IPS-NIHi11 (cell line): ENCODE measurements around the gene NFIC.

Source experiments
- DNase-seq: peaks from one replicate; pipeline ENCODE4 v3.0.0; 2012; ENCODE audit warnings: mixed read lengths, low spot score

Gene NFIC

DNA sequence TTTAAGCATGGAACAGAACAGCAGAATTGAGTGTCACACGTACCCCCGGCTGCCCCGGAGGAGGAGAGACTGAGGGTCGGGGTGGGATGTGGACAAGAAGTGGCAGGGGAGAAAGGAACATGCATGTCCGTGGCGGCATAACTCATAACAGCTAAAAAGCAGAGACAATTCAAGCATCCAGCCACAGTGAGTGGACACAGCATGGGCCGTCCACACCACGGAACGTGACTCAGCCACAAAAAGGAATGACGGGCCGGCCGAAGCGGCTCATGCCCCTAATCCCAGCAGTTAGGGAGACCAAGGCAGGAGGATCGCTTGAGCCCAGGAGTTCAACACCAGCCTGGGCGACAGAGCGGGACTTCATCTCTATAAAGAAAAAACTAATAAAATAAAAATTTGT, 126.5 kb downstream of the NFIC start:
- no peak for DNase-seq

DNA sequence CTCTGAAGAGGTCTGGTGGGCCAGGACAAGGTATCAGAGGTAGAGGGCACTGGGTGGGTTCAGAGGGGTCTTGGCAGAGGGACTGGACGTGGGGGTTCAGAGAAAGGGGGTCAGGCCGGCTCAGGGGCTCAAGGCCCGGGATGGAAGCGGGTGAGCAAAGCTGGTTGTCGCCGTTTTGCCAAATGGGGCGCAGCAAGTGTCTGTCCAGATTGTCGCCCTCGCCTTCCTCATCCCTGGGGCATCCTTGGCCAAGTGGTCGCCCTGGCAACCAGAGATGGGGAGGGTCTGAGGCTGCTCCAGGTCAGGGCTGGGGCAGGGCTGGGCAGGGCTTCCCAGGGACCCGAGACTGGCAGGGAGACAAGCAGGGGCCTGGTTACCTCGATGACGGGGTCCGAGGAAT, 127.3 kb downstream of the NFIC start:
- no peak for DNase-seq

DNA sequence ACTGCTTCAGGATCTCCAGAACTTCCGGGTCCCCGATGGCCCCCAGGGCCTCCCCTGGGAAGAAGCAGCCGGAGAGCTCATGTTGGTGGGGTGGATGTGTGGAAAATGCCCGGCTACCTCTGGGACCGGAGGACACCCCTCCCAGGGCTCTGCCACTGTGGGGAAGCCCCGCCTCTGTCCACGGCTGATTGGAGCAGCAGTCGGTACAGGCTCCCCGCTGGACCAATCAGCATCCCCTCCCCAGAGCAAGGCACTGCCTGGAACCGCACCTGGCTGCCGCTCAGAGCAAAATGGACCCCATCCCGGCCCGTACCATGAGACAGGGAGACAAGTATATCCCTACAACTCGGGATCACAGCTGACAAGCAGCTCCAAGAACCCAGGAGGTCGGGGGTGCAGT, 127.7 kb downstream of the NFIC start:
- peak; percentile 96 for DNase-seq

DNA sequence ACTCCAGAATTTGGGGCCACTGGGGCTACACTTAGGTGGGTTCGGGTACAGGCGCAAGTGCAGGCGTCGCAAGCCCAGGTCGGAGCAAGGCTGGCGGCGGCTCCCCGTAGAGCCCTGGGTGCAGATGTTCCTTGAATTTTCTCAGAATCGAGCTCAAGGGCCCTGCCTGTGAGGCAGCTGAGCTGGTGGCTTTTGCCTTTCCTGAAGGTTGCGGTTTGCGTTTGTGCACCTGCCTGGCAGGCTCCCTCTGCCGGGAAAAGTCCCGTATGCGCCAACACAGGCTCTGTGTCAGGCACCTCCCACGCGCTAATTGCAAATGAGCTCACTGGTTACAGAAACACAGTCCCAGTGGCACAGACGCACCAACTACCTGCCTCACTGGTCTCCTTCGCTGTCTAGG, 128.2 kb downstream of the NFIC start:
- DNase-seq = no peak

DNA sequence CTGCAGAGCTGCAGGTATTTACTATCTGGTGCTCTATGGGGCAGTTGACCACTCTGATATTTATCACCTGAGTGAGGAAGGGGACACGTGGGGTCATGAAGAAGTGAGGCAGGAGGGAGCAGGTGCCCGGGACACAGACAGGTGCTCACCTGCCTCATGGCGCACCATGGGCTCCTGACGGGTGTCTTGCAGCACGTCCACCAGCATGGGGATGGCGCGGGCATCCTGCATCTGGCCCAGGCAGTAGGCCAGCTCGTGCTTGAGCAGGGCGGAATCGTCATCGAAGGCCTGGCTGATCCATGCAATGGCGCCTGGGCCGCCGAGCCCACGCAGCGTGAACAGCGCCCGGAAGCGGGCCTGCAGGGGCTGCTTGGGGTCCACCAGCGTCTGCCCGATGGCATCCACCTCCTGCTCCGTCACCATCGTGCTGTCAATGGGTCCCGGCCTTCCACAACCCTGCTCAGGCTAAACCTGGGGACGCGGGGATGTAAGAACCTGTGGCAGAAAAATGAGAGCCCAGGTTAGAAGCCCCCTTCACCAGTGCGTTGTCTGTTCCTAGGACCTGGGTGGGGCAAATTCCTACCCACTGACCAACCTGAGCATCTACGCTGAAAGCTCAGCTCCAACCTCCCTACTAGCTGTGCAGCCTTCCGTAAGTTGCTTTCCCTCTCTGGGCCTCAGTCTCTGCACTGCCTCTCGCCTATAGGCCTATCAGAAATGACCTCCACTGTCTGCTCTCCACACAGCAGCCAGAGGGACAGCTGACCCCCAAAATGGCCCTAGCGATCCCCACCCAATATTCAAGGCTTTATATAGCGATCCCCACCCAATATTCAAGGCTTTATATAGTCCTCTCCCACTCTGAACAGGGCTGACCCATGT, 130.2 kb downstream of the NFIC start:
- DNase-seq = no peak

DNA sequence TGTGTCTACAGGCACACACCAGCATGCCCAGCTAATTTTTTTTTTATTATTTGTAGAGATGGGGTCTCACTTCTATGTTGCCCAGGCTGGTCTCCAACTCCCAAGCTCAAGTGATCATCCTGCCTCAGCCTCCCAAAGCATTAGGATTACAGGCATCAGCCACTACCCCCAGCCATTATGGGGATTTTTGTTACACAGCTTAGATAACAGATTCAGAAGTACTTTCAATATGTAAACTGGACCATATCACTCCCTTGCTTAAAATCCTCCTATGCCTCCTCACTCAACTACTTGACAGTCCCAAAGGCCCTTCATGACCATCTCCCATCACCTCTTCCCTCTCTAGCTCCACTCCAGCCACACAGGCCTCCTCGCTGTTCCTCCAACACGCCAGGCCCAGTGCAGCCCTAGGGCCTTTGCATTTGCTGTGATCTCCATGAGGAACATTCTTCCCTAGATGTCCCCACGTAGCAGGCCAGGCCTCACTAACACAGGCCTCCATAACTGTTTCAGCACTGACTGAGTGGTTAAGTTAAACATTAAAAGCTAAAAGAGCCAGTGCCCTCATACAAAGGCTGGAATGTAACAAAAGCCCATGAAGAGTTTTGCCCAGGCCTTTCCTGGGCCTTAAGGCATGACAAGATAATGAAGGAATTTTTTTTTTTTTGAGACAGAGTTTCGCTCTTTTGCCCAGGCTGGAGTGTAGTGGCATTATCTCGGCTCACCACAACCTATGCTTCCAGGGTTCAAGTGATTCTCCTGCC, 131.6 kb downstream of the NFIC start:
- DNase-seq = no peak

DNA sequence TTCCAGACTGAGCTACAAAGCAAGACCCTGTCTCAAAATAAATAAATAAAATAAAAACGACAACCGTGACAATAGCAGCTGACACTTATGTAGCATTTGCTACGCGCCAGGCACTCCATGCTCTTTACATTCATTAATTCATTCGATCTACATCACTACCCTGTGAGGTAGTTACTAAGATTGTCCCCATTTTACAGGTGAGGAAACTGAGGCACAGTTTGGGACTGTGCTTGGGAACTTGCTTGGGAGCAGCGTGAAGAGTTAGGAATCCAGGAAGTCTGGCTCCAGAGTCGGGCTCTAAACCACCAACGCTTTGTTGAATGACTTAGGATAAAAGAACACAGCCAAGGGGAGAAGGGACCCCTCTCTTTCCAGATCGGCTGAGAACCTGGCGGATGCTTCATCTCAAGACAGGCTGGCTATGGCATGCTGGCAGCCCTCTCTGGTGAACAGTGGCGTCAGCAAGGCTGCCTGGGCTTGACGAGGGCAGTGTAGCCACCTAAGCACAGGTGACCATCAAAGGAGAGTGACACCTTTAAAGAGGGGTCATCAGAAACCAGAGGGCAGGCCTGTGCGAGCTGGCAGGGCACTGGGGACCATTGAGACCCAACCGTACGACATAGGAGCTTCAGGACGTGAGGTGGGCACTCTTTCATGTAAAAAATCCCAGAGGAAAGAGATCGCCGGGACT, 133.5 kb downstream of the NFIC start:
- peak; percentile 32 for DNase-seq

DNA sequence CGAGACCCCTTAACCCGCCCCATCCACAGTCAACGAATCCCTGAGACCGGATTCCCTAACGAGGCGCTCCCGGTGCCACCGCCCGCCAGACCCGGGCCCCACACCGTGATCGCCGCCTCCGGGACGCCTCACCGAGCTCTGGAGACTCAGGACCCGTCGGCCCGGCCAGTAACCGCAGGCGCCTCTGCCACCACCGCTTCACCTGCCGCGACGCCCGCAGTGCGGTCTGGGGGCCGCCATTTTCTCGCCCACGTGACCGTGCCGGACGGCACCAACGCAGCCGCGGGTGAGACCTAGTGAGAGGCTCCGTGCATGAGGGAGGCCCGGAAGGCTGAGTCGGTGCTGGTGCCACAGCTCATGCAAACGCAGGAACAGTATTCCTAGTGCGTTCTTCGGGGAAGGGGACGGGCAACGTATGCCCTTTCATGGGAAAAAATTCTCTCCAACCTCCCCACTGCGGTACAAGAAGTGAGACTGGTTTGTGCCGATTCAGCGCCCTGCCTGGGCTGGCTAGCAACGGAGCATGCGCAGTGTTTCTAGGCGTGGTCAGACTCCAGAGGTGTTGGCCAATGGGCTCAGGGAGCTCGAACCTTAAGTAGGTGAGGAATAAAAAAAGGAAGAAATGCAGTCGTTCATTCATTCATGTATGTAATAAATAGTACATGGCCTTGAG, 134.2 kb downstream of the NFIC start, which contains the start of gene DOHH:
Gene DOHH (minus strand): TSS at position 246 of the 673 bp plus-strand sequence. CDS start 3,860 bp downstream, outside the sequence.
- DNase-seq = peak; percentile 95

DNA sequence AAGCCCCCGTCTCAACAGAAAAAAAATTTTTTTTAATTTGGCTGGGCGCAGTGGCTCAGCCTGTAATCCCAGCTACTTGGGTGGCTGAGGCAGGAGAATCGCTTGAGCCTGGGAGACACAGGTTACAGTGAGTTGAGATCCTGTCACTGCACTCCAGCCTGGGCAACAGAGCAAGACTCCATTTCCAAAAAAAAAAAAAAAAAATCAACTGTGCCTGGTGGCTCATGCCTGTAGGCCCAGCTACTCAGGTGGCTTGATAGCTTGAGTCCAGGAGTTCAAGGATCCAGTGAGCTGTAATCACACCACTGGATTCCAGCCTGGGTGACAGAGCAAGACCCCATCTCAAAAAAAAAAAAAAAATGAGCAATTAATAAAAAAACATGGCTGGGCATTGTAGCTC, 135.4 kb downstream of the NFIC start:
- DNase-seq = no peak

DNA sequence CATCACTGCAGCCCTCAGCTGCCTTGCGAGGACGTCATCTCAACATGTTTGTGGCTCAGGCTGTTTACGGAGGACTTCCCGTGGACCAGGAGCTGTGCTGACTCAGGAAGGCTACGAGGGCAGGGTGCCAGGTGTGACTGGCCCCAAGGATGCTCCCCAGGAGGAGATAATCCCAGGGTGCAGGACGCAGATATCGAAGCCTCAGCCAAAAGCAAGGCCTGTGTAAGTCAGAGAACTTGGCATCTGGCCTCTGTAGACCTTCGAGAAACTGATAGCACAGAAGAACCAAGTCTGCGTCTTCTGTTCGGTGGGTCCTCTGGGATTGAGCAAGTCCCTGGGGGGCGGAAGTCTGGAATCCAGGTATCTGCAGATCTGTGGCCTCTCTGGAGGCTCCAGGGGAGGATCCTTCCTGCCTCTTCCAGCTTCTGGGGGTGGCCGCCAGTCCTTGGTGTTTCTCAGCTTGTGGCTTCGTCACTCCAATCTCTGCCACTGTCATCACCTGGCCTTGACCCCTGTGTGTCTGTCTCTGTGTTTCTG, 136.7 kb downstream of the NFIC start:
- DNase-seq = no peak

DNA sequence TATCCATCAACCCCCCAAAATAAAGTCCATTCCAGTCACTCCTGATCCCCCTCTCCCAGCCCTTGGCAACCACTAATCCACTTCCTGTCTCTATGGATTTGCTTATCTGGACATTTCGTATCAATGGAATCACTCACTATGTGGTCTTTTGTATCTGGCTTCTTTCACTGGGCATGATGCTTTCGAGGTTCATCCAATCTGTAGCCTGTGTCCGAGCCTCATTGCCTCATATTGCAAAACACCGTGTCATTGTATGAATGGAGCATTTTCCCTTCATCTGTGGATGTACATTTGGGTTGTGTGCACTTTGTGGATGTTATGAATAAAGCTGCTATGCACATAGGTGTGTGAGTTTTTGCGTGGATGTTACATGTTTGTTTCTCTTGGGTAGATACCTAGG, 138.4 kb downstream of the NFIC start:
- DNase-seq = no peak

DNA sequence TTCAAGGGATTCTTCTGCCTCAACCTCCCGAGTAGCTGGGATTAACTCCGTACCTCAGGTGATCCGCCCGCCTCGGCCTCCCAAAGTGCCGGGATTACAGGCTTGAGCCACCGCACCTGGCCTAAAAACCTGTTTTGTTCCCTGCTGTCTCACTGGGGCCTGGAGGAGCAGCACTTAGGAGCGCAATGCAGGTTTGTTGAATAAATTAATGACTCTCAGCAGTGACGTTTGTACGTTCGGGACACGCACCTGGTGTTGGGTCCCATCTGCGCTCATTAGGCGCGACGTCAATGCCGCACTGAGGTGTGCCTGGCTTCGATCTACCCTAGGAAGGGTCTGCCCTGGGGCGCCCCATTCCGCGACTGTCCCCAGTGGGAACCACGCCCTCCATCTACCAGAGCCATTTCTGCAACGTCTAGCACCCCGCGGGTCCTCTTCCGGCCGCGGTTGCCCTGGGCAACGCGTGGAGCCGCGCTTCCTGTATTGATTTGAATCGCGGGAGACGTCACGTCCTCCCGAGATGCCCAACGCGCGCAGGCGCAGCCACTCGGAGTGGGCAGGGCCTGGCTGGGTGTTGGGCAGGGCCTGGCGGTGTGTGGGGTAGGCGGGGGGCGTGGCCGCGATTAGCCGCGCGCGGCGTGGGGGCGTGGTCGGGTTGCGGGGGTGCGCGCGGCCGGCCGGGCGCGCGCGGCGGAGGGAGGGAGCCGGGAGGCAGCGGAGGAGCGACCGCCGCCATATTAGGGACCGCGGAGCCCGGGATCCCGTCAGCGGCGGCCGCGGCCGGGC, 139.4 kb downstream of the NFIC start, which contains the start of gene FZR1:
Gene FZR1 (plus strand): TSS at position 714 of the 786 bp plus-strand sequence. CDS start 16,679 bp downstream, outside the sequence.
- DNase-seq = peak; percentile 97

DNA sequence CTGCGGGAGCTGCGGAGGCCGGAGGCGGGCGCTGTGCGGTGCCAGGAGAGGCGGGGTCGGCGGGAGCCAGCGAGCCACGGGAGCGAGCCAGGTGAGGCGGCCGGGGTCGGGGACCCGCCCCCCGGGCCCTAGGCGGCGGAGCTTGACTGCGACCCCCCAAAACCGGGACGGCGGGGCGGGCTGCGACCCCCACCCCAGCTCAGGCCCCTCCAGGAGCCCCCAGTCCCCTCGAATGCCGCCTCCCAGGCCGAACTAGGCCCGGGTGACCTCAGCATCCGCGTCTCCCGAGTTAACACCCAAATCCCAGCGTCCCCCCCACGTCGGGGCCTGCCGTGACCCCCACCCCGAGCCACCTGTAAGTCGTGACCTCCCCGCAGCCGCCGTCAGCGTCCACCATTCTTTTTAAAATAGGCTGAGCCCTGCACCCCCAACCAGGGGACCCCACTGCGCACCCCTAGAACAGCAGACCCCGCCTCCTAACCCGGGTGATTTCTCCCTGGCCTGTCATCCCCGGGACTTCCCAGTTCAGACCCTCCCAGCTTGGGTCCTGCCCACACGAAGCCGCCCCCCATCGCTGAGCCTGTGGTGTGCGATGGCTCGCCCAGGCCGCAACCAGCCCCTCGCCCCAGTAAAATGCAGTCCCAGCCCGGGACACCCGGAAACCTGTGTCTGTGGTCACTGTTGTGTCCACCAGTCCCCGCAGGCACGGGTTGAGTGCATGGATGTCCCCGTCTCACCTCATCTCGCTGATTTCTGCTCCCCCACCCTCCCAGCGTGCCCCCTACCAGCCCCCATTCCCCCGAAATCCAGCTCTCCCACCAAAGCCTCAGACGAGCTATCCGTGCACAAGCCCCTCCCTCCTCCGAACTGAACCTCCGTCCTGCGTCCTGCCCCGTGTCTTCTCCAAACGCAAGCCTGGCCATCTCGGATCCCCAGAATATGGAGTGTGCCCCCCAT, 140.3 kb downstream of the NFIC start:
- DNase-seq = no peak

DNA sequence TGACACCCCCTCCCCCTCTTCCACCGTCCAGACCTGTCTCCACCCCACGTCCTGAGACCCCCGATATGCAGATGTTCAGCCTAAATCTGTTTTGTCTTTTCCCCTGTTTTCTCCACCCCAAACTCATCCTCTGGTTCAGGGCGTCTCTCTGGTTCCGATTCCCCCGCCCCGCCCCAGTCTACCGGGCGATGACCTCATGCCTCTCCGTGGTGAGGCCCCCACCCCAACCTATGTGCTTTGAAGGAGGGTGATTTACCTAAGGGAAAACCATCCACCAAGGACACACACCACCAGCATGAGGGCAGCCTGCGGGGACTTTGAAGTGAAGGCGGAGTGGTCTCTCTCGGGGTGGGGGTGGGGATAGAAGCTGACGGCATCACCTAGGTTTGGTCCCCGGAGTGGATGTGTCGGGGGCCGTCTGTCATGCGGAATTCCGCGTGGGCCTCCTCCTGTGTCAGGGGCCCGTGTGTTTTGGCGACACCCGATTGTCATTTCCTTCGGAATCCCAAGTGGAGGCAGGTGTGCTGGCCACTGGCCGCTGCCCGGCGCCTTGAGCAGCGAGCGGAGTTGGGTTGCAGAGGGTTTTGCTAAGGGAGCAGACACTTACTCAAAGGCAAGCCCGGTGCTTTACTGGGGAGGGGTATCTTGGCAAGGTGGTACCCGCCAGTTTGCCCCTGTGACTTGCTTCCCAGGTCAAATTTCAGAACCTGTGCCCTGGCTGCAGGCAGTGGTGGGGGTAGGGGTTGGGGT, 141.2 kb downstream of the NFIC start:
- no peak for DNase-seq

DNA sequence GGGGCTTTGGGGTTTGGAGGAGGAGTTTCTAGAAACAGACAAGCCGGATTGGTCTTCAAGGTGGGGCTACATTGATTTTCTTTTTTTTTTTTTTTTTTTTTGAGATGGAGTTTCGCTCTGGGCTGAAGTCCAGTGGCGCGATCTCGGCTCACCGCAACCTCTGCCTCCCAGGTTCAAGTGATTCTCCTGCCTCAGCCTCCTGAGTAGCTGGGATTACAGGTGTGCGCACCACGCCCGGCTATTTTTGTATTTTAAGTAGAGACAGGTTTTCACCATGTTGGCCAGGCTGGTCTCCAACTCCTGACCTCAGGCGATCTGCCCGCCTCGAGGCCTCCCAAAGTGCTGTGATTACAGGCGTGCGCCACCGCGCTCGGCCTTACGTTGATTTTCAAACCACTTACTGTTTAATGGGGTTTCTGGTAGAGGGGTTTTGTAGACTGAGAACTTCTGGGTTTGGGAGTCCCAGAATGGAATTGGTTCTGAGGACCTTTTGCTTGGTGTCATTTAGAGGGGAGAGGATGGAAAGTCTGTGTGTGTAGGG, 141.8 kb downstream of the NFIC start:
- peak; percentile 78 for DNase-seq

DNA sequence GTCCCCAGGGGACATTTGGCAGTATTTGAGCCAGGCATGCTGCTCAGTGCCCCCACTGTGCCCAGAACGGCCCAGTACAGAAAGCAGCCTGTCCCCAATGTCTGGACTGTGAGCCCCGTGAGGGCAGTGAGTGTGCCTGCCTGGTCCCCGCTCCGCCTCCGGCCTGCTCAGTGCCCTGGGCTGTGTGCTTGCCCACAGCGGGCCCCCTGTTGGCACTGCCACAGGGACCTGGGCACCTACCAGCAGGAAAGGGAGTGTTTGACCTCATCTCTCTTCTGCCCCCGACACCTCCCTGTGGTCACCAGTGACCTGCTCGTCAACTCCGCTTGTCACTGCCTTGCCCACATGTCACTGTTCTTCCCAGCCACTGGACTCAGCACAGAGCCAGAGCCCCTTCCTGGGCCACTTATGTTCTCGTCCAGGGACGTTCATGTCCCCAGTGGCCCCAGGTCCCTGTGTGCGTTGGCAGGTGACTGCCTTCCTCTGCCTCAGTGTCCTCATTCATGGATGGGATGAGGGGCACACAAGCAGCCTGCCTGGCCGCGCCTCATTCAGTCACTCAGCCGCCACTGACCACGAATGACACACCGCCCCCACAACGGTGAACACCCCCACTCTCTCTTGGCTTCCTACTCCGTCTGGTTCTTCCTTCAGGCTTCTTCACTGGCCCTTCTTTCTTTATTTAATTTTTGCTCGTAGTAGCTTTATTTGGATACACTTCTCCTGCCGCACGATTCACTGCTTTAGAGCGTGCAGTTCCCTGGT, 142.6 kb downstream of the NFIC start:
- DNase-seq = no peak

DNA sequence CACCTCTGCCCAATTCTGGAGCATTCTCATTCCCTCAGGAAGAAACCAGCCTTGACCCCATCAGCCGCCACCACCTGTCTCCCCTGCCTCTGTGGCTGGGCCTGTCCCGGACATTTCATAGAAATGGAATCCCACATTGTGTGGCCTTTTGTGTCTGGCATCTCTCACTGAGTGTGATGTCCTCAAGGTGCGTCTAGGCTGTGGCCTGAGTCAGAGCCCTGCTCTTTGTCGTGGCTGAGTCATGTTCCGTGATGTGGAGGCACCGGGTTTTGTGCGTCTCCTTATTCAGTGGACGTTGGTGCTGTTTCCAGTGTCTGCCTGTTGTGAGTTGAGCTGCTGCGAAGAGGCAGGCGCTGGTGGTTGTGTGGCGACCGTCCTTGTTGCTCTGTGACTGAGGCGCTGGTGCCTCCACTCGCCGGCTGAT, 143.2 kb downstream of the NFIC start:
- DNase-seq = no peak

DNA sequence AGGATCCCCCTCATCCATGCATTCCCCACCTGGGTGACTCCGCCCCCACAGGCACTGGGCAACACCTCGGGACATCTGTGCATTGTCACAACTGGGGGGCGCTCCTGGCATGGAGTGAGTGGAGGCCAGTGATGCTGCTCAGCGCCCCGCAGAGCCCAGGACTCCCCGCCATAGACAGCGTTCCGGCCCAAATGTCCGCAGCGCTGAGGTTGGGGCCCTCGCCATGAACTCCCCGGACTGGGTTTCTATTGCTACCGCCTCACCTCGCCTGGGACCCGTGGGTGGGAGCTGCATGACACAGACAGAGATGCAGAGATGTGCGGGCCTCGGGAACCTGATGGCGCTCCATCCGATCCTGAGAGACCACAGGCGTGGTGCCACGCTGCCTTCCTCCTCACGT, 144.3 kb downstream of the NFIC start:
- DNase-seq = no peak
